Right cardiac atrium (tissue), 5 donors: ENCODE results near the gene DOCK10. TPM values are rescaled to one million over a fixed set of nuclear protein-coding genes. Genes with fewer than 3 reads are reported as not detected.
A peak's percentile ranks its signal among the peaks of the same experiment; 100 is the strongest.
"Not testable (repeated sequence)": the region's sequence is repeated elsewhere in the genome, so short reads cannot be mapped to it uniquely, and the experiment has no call there.

ENCODE experiments used
- ATAC-seq, 2 donors: fragments of 200-7000 bp; cut with Tn5 transposase; one replicate each; pipeline versions ENCODE4 v1.8.0 to v1.9.1; 2020; ENCODE audit warnings: moderate library complexity in 2 of 2, mild to moderate bottlenecking in 1 of 2
- DNase-seq, 3 donors: peaks; one replicate each; pipeline ENCODE4 v3.0.0-alpha.2; 2020
- H3K27ac ChIP-seq: one replicate; pipeline ENCODE4 v1.5.1; 2013; ENCODE audit warnings: mild to moderate bottlenecking, low read length, control low read depth, moderate library complexity
- H3K27me3 ChIP-seq: one replicate; pipeline ENCODE4 v1.6.1; 2013; ENCODE audit not compliant: control insufficient read depth, insufficient read depth
- H3K4me1 ChIP-seq: one replicate; pipeline ENCODE4 v1.6.1; 2013; ENCODE audit warnings: low read length; ENCODE audit not compliant: control insufficient read depth, insufficient read depth
- H3K4me3 ChIP-seq: one replicate; pipeline ENCODE4 v1.5.1; 2013; ENCODE audit warnings: low read length, control low read depth
- H3K9me3 ChIP-seq: one replicate; pipeline ENCODE4 v1.6.1; 2013; ENCODE audit warnings: low read length; ENCODE audit not compliant: control insufficient read depth
- WGBS: extraction: QIAGEN DNeasy Blood & Tissue Kit; methylation state at CpG from one replicate; pipeline ENCODE4 v1.1.7; 2013; 5-methylcytosine and 5-hydroxymethylcytosine counted together
- intact Hi-C, 4 donors: fragments of 100-400 bp; cut with DNase I; formaldehyde crosslinking; loops; one replicate each; pipeline versions ENCODE4 v1.11.0 to v1.14.0; 2022 to 2023
- polyA plus RNA-seq: library from polyadenylated mRNA; stranded (reverse); fragments of 200-250 nt; gene quantifications from one replicate; pipeline ENCODE4 v1.2.3, GENCODE V29; 2013
- total RNA-seq, 4 donors: library from RNA; stranded (reverse); fragmentation: NEBNext Ultra II Directional; extraction: Animal tissue kit (Norgen Biotek cat#: 25700); gene quantifications; one replicate each; pipeline ENCODE4 v1.2.1, GENCODE V29; 2021
- donor health status: healthy with polysubstance abuse.
- donor health status: DM: no; HTN: yes; CAD: no.
- donor health status: DM: no; HTN: no; CAD: no.
- donor health status: DM: no; HTN: yes; CAD: no; lungs with severe emphysema.
- donor health status: DM: yes; HTN: yes; CAD: no.

DOCK10 gene
- total and polyA plus RNA-seq, 5 donors = 0.86 to 6.9 (median 4.8) TPM

DNA sequence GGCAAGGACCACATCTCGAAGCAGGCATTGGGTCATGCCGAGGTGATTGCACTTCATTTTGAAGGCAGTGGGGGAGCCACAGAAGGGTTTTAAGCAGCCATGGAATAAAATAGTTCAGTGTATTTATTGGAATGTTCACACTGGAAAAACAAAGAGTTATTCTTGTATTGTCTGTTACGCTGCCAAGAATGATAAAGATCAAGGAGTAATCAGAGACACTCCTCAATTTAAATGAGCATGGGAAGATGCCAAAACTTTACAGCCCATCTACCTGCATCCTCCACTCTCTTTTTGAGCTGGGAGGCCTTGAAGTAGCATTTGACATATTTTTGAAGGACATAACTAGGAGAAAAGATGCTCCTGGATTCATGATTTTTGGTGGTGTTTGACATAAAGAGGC is 112.8 kb downstream of the DOCK10 start:
- WGBS = 82% methylated on average over 3 of the region's 3 CpGs
- no peak overlapping the region for H3K27ac ChIP-seq
- H3K9me3 ChIP-seq = no peaks in the 10 kb centered on the region
- no peak overlapping the region for H3K4me3 ChIP-seq
- no peaks in the 10 kb centered on the region for H3K27me3 ChIP-seq
- ATAC-seq (no peak), DNase-seq (no peak)
- intact Hi-C loops = no loop called here
- H3K4me1 ChIP-seq = no peaks in the 10 kb centered on the region

DNA sequence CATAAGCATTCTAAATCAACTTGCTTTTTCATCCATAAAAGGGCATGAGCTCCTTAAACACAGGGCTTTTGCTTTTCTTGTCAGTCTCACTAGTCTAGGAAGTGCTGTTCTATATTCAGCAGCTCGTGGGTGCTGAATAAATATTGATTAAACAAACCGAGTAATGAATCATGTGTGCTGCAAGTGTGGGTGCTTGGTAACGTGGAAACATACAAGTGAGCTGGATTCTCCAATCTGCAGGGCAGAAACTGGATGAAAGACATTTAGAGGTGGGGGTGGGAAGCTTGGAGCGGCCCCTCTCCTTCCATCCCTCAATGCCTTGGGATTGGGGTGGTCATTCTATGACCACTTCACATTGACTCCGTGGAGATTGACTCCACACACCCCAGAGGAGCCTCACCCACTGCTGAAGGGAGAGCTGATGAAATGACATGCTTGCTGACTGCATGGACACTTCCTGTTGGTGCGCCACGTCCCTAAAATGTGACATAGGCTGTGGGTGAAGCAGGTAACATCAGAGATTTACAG is 114.6 kb downstream of the DOCK10 start:
- no peaks in the 10 kb centered on the region for H3K9me3 ChIP-seq
- H3K4me3 ChIP-seq = no peak overlapping the region
- no peak for DNase-seq
- intact Hi-C loops = no loop called here
- H3K4me1 ChIP-seq = no peaks in the 10 kb centered on the region
- peak; percentile 26 to 46 for ATAC-seq
- H3K27me3 ChIP-seq = no peaks in the 10 kb centered on the region
- H3K27ac ChIP-seq = no peak overlapping the region
- WGBS = 56% methylated on average over 7 of the region's 7 CpGs

- Histone ChIP-seq H3K4me3 (no peak overlapping the region), H3K27ac (no peak overlapping the region), H3K4me1 (no peaks in the 10 kb centered on the region), H3K27me3 (no peaks in the 10 kb centered on the region), H3K9me3 (no peaks in the 10 kb centered on the region)
- 64% methylated on average over 2 of the region's 2 CpGs for WGBS
- ATAC-seq (peak; percentile 15 to 30), DNase-seq (no peak)
- intact Hi-C loops = no loop called here
Observed at GRCh38 chr2:224927011-224927410, 115.3 kb downstream of the DOCK10 start.

DNA sequence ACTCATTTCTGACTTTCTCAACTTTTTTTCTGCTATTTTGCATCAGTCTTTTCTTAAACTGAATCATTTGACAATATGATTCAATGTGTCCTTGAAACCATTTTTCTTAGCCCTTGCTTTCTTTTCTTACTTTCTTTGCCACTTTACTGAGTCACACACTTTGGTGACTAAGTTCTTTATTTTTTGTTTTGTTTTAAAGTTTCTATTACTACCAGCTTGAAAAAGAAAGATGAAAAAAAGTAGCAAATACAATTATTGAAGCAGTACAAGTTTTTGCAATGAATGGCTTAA is 116.5 kb downstream of the DOCK10 start:
- ATAC-seq = no peak
- no peak for DNase-seq
- H3K4me3 ChIP-seq = no peak overlapping the region
- H3K9me3 ChIP-seq = no peaks in the 10 kb centered on the region
- intact Hi-C loops = no loop called here
- no peak overlapping the region for H3K27ac ChIP-seq
- no peaks in the 10 kb centered on the region for H3K27me3 ChIP-seq
- no peaks in the 10 kb centered on the region for H3K4me1 ChIP-seq

DNA sequence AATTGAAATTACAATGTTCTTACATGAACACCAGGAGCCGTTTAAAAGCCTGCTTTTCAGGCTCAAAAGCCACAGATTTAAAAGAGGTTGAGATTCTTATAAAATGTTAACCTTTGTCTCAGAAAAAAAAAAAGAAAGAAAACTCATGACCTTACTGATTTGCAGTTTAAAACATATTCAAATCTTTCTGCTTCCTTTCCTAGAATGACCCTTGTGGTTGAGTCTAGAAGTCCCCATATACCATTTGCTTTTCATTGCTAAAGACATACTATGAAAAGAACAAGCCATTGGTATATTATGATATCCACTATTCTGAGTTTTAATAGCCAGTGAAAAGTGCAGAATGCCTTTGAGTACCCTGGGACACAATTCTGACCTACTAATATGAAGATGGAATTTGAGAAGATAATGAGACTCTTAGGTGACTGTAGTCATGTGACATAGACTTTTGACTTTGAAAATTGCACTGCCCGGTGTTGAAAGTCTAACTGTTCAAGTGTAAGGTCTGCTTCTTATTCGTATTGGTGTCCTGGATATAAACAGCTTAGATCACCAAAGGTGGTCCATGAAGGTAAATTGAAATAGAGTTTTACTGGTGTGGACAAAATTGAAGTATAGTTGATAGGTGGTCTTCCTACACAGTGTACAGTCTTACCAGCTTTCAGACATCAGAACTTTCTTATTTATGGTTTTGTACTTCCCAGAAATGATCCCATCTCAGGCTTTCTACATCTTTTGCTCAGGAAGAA is 117.0 kb downstream of the DOCK10 start:
- Histone ChIP-seq H3K27ac (no peak overlapping the region), H3K9me3 (no peaks in the 10 kb centered on the region), H3K4me3 (no peak overlapping the region), H3K27me3 (no peaks in the 10 kb centered on the region), H3K4me1 (no peaks in the 10 kb centered on the region)
- ATAC-seq (no peak), DNase-seq (no peak)
- 74% methylated on average over 3 of the region's 3 CpGs for WGBS
- intact Hi-C loops = no loop called here

- intact Hi-C loops = no loop called here
- Histone ChIP-seq H3K27me3 (no peaks in the 10 kb centered on the region), H3K27ac (no peak overlapping the region), H3K4me1 (no peaks in the 10 kb centered on the region), H3K9me3 (no peaks in the 10 kb centered on the region), H3K4me3 (no peak overlapping the region)
- DNase-seq = no peak
- 78% methylated on average over 2 of the region's 2 CpGs for WGBS
- no peak for ATAC-seq
Observed at GRCh38 chr2:224924631-224925030, 117.6 kb downstream of the DOCK10 start.

DNA sequence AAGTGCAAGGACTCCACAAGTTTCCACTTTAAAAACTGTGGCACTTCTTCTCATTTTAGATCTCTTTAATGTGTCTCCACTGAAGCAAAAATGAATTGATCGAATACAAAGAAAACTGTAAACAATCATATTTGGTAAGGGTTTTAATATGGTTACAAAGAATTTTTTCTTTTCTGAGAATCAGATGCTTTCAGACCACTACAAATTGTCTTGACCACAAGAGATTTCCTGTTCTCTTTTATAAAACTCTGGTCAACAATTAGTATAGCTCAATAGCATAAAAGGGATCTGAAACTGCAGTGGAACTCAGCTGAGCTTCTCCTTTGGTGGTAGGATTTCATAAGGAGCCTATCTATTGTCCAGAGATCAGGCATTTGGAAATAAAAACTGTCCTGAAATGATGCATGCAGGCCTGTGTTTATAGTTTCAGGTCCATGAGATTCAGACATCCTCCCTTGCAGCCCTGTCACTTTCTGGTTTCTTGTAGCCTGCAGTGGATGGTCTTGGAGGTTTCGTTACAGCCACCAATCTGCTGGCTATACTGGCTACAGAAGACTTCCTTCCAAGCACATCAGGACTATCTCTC is 120.0 kb downstream of the DOCK10 start:
- H3K9me3 ChIP-seq = no peaks in the 10 kb centered on the region
- H3K4me3 ChIP-seq = no peak overlapping the region
- ATAC-seq = peak in 1 of 2 donors; percentile 40
- H3K27ac ChIP-seq = no peak overlapping the region
- WGBS = 57% methylated on average over 2 of the region's 2 CpGs
- intact Hi-C loops = no loop called here
- no peaks in the 10 kb centered on the region for H3K27me3 ChIP-seq
- DNase-seq = no peak
- no peaks in the 10 kb centered on the region for H3K4me1 ChIP-seq

GRCh38 chr2:224919472-224920110 is 122.7 kb downstream of the DOCK10 start:
- WGBS = 84% methylated on average over 8 of the region's 8 CpGs
- ATAC-seq = peak in 1 of 2 donors; percentile 18
- no peaks in the 10 kb centered on the region for H3K27me3 ChIP-seq
- H3K4me1 ChIP-seq = no peaks in the 10 kb centered on the region
- intact Hi-C loops = no loop called here
- DNase-seq = no peak
- no peak overlapping the region for H3K4me3 ChIP-seq
- no peak overlapping the region for H3K27ac ChIP-seq
- H3K9me3 ChIP-seq = no peaks in the 10 kb centered on the region

DNA sequence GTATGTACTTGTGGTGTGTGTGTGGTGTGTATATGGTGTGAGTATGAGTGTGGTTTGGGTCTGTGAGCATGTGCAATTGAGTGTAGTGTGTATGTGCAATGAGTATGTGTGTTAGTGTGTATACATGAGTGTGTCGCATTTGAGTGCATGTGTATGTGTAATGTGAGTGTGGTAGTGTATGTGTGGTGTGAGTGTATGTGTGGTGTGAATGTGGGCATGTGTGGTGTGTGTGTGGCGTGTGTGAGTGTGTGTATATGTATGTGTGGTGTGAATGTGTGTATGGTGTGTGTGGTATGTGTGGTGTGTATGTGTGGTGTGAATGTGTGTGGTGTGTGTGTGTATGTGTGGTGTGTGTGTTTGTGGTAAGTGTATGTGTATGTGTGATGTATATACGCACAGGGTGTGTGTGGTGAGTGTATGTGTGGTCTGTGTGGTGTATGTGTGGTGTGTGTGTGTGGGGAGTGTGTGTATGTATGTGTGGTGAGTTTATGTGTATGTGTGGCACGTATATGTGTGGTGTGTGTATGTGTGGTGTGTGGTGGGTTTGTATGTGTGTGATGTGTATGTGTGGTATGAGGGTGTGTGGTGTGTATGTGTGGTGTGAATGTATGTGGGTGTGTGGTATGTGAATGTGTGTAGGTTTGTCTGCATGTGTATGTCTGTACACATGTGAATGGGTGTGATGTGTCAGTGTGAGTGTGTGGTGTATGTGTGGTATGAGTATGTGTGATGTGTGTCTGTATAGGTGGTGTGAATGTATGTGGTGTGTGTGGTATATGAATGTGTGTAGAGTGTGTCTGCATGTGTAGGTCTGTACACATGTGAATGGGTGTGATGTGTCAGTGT is 123.4 kb downstream of the DOCK10 start:
- 97% methylated on average over 4 of the region's 4 CpGs for WGBS
- DNase-seq (no peak), ATAC-seq (no peak)
- intact Hi-C loops = no loop called here
- no peak overlapping the region for H3K4me3 ChIP-seq
- H3K27ac ChIP-seq = no peak overlapping the region
- H3K9me3 ChIP-seq = no peaks in the 10 kb centered on the region
- no peaks in the 10 kb centered on the region for H3K4me1 ChIP-seq
- no peaks in the 10 kb centered on the region for H3K27me3 ChIP-seq

DNA sequence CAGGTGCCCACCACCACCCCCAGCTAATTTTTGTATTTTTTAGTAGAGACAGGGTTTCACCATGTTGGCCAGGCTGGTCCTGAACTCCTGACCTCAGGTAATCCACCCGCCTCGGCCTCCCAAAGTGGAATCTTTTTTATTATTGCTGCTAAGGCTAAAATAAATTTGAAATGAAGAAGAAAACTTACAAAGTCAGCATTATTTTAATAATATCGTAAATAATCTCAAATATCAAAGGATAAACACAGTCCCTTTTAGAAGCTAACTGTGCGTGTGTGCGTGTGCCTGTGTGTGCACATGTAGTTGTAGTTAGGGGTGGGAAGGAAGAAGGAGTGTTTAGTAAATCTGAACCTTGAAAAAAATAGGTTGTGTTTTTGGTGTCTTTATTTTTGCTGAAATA is 125.0 kb downstream of the DOCK10 start:
- H3K4me3 ChIP-seq, H3K9me3 ChIP-seq, DNase-seq, H3K4me1 ChIP-seq, H3K27ac ChIP-seq, intact Hi-C loops, ATAC-seq, H3K27me3 ChIP-seq: not testable (repeated sequence)
- WGBS = 94% methylated on average over 5 of the region's 5 CpGs

GRCh38 chr2:224915136-224915535 is 127.1 kb downstream of the DOCK10 start:
- Histone ChIP-seq H3K27ac (no peak overlapping the region), H3K4me1 (no peaks in the 10 kb centered on the region), H3K4me3 (no peak overlapping the region), H3K9me3 (no peaks in the 10 kb centered on the region), H3K27me3 (no peaks in the 10 kb centered on the region)
- ATAC-seq (no peak), DNase-seq (no peak)
- 90% methylated on average over 1 of the region's 1 CpG for WGBS
- intact Hi-C loops = no loop called here
